ENCODE measurements around the gene RRP7A. TPM values are rescaled to one million over a fixed set of nuclear protein-coding genes. Genes with fewer than 3 reads are reported as not detected.

RRP7A gene
- total RNA-seq = 32.2 and 33.0 TPM in 2 replicates

GRCh38 chr22:42519525-42520401 lies at the start of gene RRP7A:
Gene RRP7A, minus strand, starts transcription at chr22:42519796. Its CDS starts 10 bp downstream, at chr22:42519786.

DNA sequence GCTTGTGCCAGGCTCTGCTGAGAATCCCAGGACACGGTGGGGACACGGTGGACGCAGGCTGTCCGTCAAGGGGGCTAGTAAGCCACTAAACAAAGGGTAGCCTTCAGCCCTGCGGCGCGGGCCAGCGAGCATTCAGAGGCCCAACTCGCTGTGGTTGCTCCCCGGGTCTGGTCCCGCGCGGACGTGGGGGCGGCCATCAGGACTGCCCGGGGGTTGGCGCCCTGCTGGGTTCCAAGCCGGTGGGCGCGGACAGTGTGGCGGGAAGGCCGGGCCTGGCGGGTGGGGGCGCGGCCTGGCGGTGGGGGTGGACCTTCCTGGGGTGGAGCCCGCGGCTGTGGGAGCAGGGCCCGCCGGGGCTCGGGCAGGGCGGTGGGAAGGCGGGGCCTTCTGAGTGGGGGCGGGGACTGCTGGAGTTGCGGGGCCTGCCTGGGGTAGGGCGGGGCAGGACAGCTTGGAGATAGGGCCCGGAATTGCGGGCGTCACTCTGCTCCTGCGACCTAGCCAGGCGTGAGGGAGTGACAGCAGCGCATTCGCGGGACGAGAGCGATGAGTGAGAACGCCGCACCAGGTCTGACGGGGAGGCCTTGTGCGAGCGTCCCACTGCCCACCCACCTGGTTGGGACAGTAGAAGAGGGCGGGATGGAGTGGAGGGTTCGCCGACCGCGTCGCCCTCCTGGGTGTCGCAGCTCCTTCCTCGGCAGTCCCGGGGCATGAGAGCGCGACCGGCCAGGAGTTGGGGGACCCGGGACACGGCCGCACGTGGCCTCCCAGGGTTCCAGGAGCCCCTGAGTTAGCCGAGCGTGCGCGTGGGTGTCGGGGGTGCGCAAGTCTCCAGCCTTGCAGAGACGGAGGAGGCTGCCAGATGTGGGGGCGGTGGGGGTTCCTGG lies 34.1 kb upstream of the RRP7A start, which contains the start of gene SERHL2:
SERHL2 (plus strand) TSS at position 482 of the 887 bp plus-strand sequence; CDS start at position 547, 65 bp downstream.

Other genes with a start within 250 kb of the RRP7A start
- gene TCF20, start 249.1 kb downstream of the RRP7A start, total RNA-seq = 16.0 and 18.5 TPM in 2 replicates
- not detected in 2 replicates for gene NFAM1, start 87.4 kb downstream of the RRP7A start, total RNA-seq
- gene SERHL2, start 34.2 kb upstream of the RRP7A start, total RNA-seq = 0.61 and 1.9 TPM in 2 replicates
- gene POLDIP3, start 95.1 kb upstream of the RRP7A start, total RNA-seq = 17.2 and 21.0 TPM in 2 replicates
- gene ATP5MGL, start 120.8 kb upstream of the RRP7A start, total RNA-seq = 0.30 TPM in 1 of 2 replicates, not detected in the other
- 30.5 and 33.8 TPM in 2 replicates for gene CYB5R3, start 129.6 kb upstream of the RRP7A start, total RNA-seq
- 9.4 and 17.8 TPM in 2 replicates for gene A4GALT, start 201.1 kb upstream of the RRP7A start, total RNA-seq